ENCODE measurements around the gene ZBTB22. TPM values are rescaled to one million over a fixed set of nuclear protein-coding genes. Genes with fewer than 3 reads are reported as not detected.
A peak's percentile ranks its signal among the peaks of the same experiment; 100 is the strongest.

The ZBTB22 gene
- total and polyA plus RNA-seq, 12 donors: 13.0 to 40.3 (median 20.3) TPM

DNA sequence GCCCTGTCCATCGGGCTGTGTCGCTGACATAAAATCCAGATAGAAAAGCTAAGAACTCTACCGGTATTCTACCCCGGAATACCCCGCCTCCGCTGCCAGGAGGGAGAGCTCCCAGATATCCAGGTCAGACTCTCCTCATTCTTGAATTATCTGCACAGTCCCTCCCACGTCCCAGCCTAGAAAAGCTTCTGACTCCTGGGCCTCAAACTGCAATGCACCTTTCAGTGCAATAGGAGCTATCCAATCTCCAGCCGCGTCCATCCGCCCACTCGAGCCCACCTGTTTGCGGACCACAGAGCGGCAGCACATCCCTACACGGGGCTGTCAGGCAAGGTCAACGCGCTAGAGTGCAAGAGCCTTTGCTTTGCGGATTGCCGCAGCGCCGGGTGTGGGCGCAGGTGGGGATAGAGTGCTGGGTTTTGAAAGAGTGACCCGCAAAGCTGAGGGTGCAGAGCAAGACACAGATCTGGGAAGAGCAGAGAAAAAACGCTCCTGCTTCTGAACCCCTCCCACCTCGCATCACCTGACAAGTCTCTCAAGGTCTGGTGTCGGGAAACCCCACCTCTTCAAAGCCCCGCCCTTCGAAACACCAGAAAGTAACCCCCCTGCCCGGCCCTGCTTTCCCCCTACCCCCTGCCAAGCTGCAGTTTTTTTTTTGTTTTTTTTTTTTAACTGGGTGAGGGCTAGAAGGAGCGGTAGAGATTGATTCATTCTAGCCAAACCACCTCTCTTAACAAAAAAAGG, 5.0 kb downstream of the ZBTB22 start:
- DNase-seq: peak; percentile 85 to 95 (median 94)
- intact Hi-C loops (cut with DNase I): no loop called here
- Histone ChIP-seq H3K27me3 (no peaks in the 10 kb centered on the region), H3K9me3 (replicated peaks in 1 of 3) (no peaks in the 10 kb centered on the region), H3K27ac (peak overlapping the region; percentile 80 to 99 (median 95)), H3K36me3 (replicated peaks in 1 of 2) (peaks cover 0 to 21% of the 10 kb centered on the region in 2 donors), H3K4me3 (peak overlapping the region; percentile 57 to 99 (median 96)), H3K4me1 (replicated peaks in 1 of 2) (peaks cover 29 to 45% of the 10 kb centered on the region in 2 donors)
- TF ChIP-seq POLR2A (IDR thresholded peaks at IDR 0.05) (peak in 1 of 2 donors; percentile 63), CTCF (IDR thresholded peaks at IDR 0.05) (no peak)
- WGBS, 4 donors: 2 to 6% (median 5%) methylated on average over 11 to 29 of the region's 29 CpGs

- intact Hi-C loops (cut with DNase I): no loop called here
- H3K36me3 ChIP-seq (replicated peaks in 1 of 2): peaks cover 0 to 62% of the 10 kb centered on the region in 2 donors
- H3K9me3 ChIP-seq (replicated peaks in 1 of 3): no peaks in the 10 kb centered on the region
- WGBS, 4 donors: 83 to 92% (median 88%) methylated on average over 4 of the region's 4 CpGs
- H3K27ac ChIP-seq: peak overlapping the region in 1 of 5 donors; percentile 10
- H3K4me3 ChIP-seq: no peak overlapping the region
- H3K4me1 ChIP-seq (replicated peaks in 1 of 2): peaks cover 3 to 18% of the 10 kb centered on the region in 2 donors
- no peaks in the 10 kb centered on the region for H3K27me3 ChIP-seq
- no peak for DNase-seq
- TF ChIP-seq CTCF (IDR thresholded peaks at IDR 0.05): no peak
- TF ChIP-seq POLR2A (IDR thresholded peaks at IDR 0.05): no peak
Observed at GRCh38 chr6:33306356-33306755, 11.2 kb downstream of the ZBTB22 start.

DNA sequence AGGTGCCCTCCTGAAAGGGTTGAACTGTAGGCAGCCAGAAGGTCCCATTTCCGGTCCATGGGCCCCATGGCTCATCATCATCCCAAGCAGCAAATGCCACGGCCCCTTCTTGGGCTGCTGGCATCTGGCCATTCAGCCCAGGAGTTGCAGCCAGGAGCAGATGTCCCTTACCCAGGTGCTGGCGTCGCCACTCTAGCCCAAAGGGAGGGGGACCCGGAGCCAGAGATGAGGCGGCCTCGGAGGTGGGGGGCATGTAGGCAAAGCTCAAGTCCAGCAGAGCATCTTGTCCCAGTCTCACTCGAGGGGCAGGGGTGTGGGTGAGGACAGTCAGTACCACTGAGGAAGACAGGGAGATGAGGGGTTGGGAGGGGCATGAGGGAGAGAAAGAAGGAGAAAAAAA, 12.5 kb downstream of the ZBTB22 start:
- TF ChIP-seq POLR2A (IDR thresholded peaks at IDR 0.05): no peak
- no peak for TF ChIP-seq CTCF (IDR thresholded peaks at IDR 0.05)
- Histone ChIP-seq H3K36me3 (replicated peaks in 1 of 2) (peaks cover 0 to 53% of the 10 kb centered on the region in 2 donors), H3K9me3 (replicated peaks in 1 of 3) (no peaks in the 10 kb centered on the region), H3K4me1 (replicated peaks in 1 of 2) (peaks cover 12 to 21% of the 10 kb centered on the region in 2 donors), H3K27me3 (no peaks in the 10 kb centered on the region), H3K27ac (peak overlapping the region in 1 of 5 donors; percentile 52), H3K4me3 (no peak overlapping the region)
- 77 to 92% (median 84%) methylated on average over 4 to 8 of the region's 8 CpGs for WGBS, 4 donors
- intact Hi-C loops (cut with DNase I): no loop called here
- no peak for DNase-seq

GRCh38 chr6:33304216-33304615, 13.3 kb downstream of the ZBTB22 start:
- 84 to 94% (median 91%) methylated on average over 11 to 16 of the region's 16 CpGs for WGBS, 4 donors
- Histone ChIP-seq H3K4me1 (replicated peaks in 1 of 2) (peaks cover 12 to 22% of the 10 kb centered on the region in 2 donors), H3K9me3 (replicated peaks in 1 of 3) (no peaks in the 10 kb centered on the region), H3K27me3 (no peaks in the 10 kb centered on the region), H3K4me3 (no peak overlapping the region), H3K36me3 (replicated peaks in 1 of 2) (peaks cover 0 to 48% of the 10 kb centered on the region in 2 donors), H3K27ac (no peak overlapping the region)
- DNase-seq: no peak
- TF ChIP-seq CTCF (IDR thresholded peaks at IDR 0.05): no peak
- TF ChIP-seq POLR2A (IDR thresholded peaks at IDR 0.05): no peak
- intact Hi-C loops (cut with DNase I): no loop called here
